ENCODE results near the gene RUNX2.

DNA sequence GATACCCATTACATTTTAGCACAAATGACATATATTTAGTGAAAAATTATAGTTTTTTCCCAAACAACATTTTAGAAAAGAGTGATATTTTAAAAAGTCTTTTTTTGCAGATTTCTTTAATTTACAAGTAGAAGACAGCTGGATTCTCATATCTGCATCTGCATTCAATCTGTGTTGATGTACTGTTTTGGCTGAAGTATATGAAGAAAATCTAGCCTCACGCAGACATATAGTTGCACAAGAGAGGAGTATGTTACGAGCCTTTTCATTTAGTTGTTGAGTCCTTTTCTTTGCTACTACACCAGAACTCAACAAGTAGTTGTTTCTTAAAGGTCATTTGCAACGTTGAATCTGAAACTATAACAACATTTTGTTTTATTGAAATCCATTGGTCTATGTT is 363.9 kb downstream of the RUNX2 start:
- no peak for TF ChIP-seq CTCF (IDR thresholded peaks at IDR 0.05; ENCODE audit: low read depth, low read length, missing input control)
- TF ChIP-seq NR2F2 (IDR thresholded peaks at IDR 0.05): no peak
- TF ChIP-seq, protein P1, sequence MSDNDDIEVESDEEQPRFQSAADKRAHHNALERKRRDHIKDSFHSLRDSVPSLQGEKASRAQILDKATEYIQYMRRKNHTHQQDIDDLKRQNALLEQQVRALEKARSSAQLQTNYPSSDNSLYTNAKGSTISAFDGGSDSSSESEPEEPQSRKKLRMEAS (IDR thresholded peaks at IDR 0.05): no peak
- TF ChIP-seq JUND (IDR thresholded peaks at IDR 0.05): no peak
- no peak for TF ChIP-seq SP1 (IDR thresholded peaks at IDR 0.05)
- TF ChIP-seq RAD21 (IDR thresholded peaks at IDR 0.05): no peak
- no peak for TF ChIP-seq YY1 (IDR thresholded peaks at IDR 0.05)

Measured in liver (tissue), 3 donors.